Measurements from ENCODE around the gene COL27A1.

The COL27A1 gene

GRCh38 chr9:114139071-114139470 lies 16.3 kb upstream of the COL27A1 start:
- no peak for TF ChIP-seq CTCF (IDR thresholded peaks at IDR 0.05; ENCODE audit: control extremely low read depth, extremely low read depth, low read depth, missing control alignments)
- POLR2A ChIA-PET: no interaction called here
- CTCF ChIA-PET: interaction anchor here (1.8 kb wide), 1 partner anchor 12 kb away, joined by 4 read pairs; no protein-coding TSS in a partner anchor
- no peak for DNase-seq (ENCODE audit: extremely low spot score)

GRCh38 chr9:114140401-114140800 lies 14.9 kb upstream of the COL27A1 start:
- DNase-seq (ENCODE audit: extremely low spot score): no peak
- CTCF ChIA-PET: interaction anchor here (0.7 to 2.4 kb wide), 7 partner anchors 9 to 154 kb away, joined by 3 to 12 read pairs (median 4); partner anchors contain the start of gene COL27A1
- TF ChIP-seq CTCF (IDR thresholded peaks at IDR 0.05; ENCODE audit: control extremely low read depth, extremely low read depth, low read depth, missing control alignments): no peak
- POLR2A ChIA-PET: no interaction called here

- no peak for DNase-seq (ENCODE audit: extremely low spot score)
- no peak for TF ChIP-seq CTCF (IDR thresholded peaks at IDR 0.05; ENCODE audit: control extremely low read depth, extremely low read depth, low read depth, missing control alignments)
- POLR2A ChIA-PET: no interaction called here
- CTCF ChIA-PET: interaction anchor here (0.7 to 2.4 kb wide), 6 partner anchors 9 to 154 kb away, joined by 3 to 12 read pairs (median 4); partner anchors contain the start of gene COL27A1
Observed at GRCh38 chr9:114140850-114141249, 14.5 kb upstream of the COL27A1 start.

GRCh38 chr9:114141553-114142402 lies 13.6 kb upstream of the COL27A1 start:
- no peak for TF ChIP-seq CTCF (IDR thresholded peaks at IDR 0.05; ENCODE audit: control extremely low read depth, extremely low read depth, low read depth, missing control alignments)
- ChIA-PET POLR2A (no interaction called here), CTCF (interaction anchor here (1.2 to 2.4 kb wide), 4 partner anchors 10 to 59 kb away, joined by 3 to 12 read pairs (median 8); partner anchors contain the start of gene COL27A1)
- DNase-seq (ENCODE audit: extremely low spot score): no peak

- TF ChIP-seq CTCF (IDR thresholded peaks at IDR 0.05; ENCODE audit: control extremely low read depth, extremely low read depth, low read depth, missing control alignments): no peak
- no peak for DNase-seq (ENCODE audit: extremely low spot score)
- POLR2A ChIA-PET: no interaction called here
- CTCF ChIA-PET: interaction anchor here (2.0 to 2.1 kb wide), 2 partner anchors 10 to 148 kb away, joined by 6 read pairs; no protein-coding TSS in a partner anchor
Observed at GRCh38 chr9:114143234-114143633, 12.1 kb upstream of the COL27A1 start.

- ChIA-PET POLR2A (no interaction called here), CTCF (interaction anchor here (1.4 to 1.8 kb wide), 2 partner anchors 9 to 144 kb away, joined by 4 to 7 read pairs; partner anchors contain the start of gene COL27A1)
- DNase-seq (ENCODE audit: extremely low spot score): no peak
- no peak for TF ChIP-seq CTCF (IDR thresholded peaks at IDR 0.05; ENCODE audit: control extremely low read depth, extremely low read depth, low read depth, missing control alignments)
Observed at GRCh38 chr9:114146735-114147134, 8.6 kb upstream of the COL27A1 start.
